B cell (primary cell): ENCODE results near the gene CFTR.

Experiments
- CTCF ChIP-seq: fragments of 200-600 bp; IDR thresholded peaks from one replicate; pipeline ENCODE4 v1.8.0; 2022; ENCODE audit warnings: antibody characterized with exemption, mild to moderate bottlenecking
- EZH2 ChIP-seq: IDR thresholded peaks from 2 replicates; pipeline ENCODE4 v1.6.1; 2012; ENCODE audit warnings: borderline replicate concordance, low read depth, mild to moderate bottlenecking, moderate library complexity, low read length; ENCODE audit not compliant: insufficient read depth, poor library complexity, severe bottlenecking

DNA sequence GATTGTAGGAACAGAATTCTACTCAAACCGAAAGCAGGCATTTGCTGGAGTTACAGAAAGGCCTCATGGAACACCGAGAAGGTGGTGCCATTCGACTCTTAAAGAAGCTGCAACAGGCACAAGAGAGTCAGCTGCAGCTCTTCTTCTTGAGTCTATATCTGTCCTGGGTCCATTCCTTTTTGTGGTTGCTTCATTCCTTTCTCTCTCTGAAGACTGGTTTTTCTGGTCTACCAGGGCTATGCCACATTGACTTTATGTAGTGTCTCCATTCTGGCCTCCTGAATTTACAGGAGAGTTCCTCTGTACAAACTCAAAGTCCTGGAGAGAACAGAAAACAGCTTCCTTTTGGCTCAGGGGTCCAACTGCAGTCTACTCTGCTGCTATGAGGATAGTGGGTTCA, 132.8 kb downstream of the CFTR start:
- TF ChIP-seq CTCF = no peak
- no peak for TF ChIP-seq EZH2
